GM15510 (cell line): ENCODE measurements around the gene ZC3H12C.

Experiments used
- POLR2A ChIP-seq: IDR thresholded peaks from 3 replicates; pipeline ENCODE4 v1.6.1; 2011; ENCODE audit warnings: borderline replicate concordance; ENCODE audit not compliant: insufficient read length; ENCODE audit errors: extremely low read depth

Gene ZC3H12C

DNA sequence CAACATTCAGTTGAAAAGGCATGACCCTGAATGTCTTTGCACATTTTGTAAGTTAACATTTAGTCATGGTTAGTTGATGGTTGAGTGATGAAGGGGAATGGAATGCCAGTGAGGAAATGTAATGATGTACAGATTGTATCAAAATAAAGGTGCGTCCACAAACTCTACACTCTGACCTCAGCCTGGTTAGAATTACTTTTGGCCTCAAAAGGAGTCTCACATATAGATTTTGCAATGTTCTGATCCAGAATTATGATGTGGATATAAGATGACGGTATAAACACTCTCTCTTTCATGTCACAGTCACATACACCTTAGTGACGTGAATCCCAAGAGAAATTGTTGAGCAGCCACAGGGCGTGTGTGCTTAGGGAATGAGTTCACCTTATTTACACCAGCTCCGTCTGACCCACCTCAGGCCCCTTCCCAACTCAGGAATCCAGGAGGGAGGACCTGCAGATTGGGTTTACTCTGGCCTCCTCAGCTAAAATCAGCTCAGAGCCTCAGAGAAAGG lies 103.1 kb downstream of the ZC3H12C start:
- TF ChIP-seq POLR2A = no peak

DNA sequence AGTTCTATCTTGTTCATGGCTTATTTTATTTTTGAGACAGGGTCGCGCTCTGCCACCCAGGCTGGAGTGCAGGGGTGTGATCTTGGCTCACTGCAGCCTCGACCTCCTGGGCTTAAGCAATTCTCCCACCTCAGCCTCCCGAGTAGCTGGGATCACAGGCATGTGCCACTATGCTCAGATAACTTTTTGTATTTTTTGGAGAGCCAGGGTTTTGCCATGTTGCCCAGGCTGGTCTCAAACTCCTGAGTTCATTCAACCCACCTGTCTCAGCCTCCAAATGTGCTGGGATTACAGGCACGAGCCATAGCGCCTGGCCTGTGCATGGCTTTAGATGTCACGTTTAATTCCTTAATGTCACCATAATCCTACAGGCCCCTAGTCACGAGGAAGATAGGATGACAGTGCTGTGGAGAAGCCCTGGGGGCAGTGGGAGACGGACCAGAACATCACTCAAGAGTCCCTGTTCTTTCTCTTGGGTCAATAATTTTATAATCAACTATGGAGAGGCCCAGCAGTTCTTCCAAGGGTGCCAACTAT lies 103.8 kb downstream of the ZC3H12C start:
- TF ChIP-seq POLR2A = no peak

DNA sequence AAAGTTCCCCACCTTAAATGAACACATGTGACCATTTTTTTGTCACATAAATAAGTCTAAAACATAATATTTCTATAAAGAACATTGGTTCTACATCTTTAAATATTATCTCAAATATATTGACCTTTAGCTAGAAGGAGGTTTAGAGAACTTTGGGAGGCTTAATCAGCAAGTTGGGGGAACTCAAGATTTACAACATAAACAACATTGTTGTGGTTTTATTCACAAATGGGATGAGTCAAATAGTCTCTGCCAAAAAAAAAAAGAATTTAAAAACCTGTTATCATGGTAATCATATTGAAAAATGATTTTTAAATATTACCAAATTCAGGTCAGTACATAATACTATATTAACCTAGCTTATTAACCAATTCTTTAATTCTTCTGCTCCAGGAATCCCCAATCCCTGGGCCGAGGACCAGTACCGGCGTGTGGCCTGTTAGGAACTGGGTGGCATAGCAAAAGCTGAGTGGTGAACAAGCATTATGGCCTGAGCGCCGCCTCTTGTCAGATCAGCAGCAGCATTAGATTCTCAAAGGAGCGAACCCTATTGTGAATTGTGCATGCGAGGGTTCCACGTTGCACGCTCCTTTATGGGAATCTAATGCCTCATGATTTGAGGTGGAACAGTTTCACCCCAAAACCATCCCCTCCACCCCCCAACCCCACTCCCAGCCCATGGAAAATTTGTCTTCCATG lies 105.0 kb downstream of the ZC3H12C start:
- TF ChIP-seq POLR2A = no peak

DNA sequence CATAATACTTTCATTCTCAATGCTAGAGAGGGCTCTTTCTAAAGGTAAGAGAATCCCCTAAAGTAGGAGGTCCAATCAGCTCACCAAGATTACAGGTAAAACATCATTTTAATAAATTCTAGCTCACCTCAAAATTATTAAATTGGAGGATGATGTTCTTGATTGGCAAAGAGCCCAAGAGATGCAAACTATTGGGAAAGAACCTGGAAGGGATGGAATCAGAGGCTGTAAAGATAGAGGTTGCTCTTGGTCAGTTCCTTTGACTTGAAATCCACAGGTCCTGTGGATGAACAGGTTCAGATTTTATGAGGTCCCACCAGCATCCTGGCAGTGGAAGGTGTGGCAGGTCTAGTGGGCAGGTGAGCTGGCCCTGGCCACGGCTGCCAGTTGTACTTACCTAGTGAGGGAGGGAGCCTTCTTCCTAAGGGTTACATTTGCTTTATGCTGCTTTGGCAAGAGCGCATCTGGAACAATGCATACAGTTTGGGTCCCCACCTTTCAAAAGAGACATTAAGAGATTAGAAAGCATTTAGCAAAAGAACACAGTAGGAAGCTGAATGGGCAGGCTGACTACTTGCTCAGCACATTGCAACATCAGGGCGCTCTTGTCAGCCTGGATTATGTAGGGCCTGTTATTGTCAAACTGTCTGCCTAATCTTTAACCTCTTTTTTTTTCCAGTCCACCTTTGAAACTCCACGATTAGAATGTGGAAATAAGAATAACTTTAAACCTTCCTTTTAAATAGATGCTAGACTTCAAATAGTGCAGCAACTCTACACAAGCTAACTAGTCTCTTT lies 106.2 kb downstream of the ZC3H12C start:
- no peak for TF ChIP-seq POLR2A

DNA sequence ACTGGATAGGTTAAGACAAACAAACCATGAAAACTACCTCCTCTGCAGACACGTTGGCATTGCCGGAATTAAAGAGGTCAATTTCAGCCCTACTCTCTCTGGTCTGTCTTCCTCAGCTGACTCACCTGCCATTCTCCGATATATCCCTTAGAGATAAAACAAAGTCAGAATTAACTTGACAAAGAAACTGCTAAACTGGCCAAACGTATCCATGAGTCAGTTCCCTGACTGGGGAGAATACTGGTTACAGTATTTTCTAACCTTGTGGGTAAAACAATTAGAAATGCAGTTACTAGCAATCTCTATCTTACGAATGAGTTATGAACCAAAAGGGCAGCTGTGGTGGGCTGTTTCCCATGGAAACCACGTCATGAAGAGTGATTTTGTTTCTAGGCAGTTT lies 107.0 kb downstream of the ZC3H12C start:
- TF ChIP-seq POLR2A = no peak

DNA sequence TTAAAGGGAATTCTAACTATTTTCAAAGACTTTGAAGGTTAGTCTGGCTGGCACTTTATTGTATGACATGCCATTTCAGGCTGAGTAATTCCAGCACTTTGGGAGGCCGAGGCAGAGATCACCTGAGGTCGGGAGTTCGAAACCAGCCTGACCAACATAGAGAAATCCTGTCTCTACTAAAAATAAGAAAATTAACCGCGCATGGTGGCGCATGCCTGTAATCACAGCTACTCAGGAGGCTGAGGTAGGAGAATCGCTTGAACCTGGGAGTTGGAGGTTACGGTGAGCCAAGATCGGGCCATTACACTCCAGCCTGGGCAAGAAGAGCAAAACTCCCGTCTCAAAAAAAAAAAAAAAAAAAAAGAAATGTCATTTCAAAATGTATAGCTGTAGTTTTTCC lies 107.6 kb downstream of the ZC3H12C start:
- no peak for TF ChIP-seq POLR2A

DNA sequence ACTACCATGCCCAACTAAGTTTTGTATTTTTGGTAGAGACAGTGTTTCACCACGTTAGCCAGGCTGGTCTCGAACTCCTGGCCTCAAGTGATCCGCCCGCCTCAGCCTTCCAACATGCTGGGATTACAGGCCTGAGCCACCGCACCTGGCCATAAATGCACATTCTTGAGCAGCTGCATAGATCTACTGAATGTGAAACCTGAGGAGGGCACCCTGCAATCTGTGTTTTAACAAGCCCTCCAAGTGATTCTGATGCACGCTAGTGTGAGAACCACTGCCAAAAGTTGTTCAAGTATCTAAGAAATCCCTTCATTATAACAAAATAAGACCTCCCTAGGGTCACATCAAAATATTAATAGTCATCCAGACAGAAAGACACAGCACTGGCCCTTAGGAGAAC lies 113.9 kb downstream of the ZC3H12C start:
- TF ChIP-seq POLR2A = no peak

DNA sequence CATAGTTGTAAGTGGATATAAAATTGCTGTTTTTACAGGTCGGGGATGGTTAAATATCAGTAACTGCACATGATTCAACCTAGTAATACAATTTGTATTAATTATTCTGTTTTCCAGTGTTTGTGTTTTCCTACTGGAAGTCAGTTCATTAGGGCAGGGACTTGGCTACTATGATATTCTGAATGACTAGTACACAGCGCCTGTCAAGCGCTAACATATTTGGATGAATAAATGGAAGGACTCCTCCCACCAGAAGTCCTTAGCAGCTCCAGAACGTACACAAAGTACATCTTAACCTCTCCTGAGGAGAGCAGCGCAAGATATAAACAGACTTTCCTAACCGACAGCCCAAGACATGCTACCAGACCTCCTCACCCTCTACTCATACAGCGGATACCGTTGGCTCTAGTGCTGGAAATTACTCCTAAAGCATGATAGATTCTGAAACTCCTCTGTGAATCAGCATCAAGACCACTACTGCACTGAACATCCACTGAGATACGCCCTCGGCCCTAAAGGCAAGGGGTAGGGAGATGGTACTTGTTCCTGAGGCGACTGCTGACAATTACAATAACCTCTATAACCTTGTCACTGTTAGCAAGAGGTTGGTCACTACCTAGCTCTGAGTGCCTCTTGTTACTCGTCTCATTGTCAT lies 124.2 kb downstream of the ZC3H12C start:
- no peak for TF ChIP-seq POLR2A

DNA sequence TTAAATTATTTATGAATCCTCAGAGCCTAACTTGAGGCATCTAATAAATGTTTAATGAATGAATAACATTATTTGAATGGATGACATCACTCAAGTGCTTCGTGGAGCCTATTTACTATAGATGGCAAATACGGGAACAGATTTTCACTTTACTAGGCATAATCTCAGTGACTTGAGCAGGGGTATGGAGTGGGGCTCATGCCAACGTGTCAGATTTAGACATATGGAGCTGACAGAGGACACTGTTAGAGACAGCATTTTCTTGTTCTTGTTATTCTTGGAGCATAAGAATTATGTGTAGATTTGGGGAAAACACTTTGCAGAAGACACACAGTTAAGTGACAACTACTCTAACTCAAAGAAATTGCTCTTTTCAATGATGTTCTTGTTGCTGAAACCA lies 124.7 kb downstream of the ZC3H12C start:
- no peak for TF ChIP-seq POLR2A

DNA sequence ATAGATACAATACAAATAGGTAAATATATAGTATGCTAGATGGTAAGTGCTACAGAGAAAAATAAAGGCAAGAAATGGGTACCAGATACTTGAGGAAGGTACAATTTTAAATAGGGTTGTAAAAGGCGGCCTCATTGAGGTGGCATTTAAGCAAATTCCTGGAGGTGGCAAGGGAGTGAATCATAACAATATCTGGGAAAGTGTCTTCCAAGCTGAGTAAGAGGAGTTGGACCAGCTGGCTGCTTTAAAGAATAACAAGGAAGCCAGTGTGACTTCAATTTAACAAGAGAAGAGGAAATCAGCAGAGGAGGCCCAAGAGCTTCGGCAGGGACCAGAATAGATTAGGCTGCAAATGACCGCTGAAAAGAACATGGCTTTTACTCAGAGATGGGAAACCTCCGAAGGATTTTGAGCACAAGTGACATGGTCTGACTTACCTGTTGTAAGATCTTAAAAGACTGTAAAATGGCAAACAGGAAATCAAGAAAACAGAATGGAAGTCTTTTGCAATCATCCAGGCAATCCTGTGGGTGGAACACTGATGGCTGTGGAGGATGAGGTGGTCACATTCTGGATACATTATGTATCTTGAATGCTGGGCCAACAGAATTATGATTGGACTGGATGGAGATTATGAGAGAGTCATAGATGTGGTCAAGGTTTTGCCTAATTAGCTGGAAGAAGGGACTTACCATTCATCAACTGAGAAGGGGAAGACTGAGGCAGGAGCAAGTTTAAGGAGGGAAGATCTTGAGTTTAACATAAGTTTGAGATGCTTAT lies 126.0 kb downstream of the ZC3H12C start:
- TF ChIP-seq POLR2A = no peak
